HCT116 (cell line): Measurements from ENCODE around the gene COA8.

Source experiments
- CTCF ChIP-seq, 3 experiments: fragments of 200-600 bp in 1 of 3; sonication (generic) in 1 of 3; IDR thresholded peaks in 2 of 3; conservative IDR thresholded peaks in 1 of 3; 2 replicates each; pipeline ENCODE4 v1.5.1; 2012 to 2017; ENCODE audit warnings: low read depth in 2 of 3, low read length in 2 of 3, antibody characterized with exemption in 1 of 3, borderline replicate concordance in 1 of 3, control low read depth in 1 of 3, mild to moderate bottlenecking in 1 of 3, mixed read lengths in 1 of 3, mixed run types in 1 of 3, moderate library complexity in 1 of 3; ENCODE audit not compliant: insufficient read depth in 1 of 3
- ZFX ChIP-seq: fragments of 450-650 bp; IDR thresholded peaks from 2 replicates; pipeline ENCODE4 v1.6.1; 2017

DNA sequence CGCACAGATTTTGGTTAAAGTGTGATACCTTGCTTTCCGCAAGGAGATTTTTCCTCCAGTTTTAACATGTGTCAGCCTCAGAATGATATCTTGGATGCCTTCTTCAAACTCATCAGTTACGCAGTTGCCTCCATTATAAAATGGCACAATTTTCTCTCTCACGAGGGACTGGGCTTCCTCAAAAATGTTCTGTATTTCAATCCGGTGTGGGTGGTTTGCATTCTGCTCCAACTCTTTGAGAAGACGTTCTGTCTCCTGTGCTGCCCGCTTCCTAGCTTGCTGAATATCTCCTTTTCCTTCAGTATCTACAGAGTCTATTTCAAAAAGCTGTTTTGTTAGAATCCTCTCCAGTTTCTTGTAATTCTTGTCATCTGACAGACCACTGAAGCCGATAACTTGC is 2.1 kb upstream of the COA8 start:
- TF ChIP-seq CTCF (IDR thresholded peaks at IDR 0.05 in 2 of 3, conservative IDR thresholded peaks at IDR 0.05 in 1 of 3; ENCODE audit: borderline replicate concordance in 1 of 3, insufficient read depth in 1 of 3, low read depth in 2 of 3, low read length in 2 of 3) (no peak), ZFX (no peak)
